ENCODE results near the gene TTC12. TPM values are rescaled to one million over a fixed set of nuclear protein-coding genes. Genes with fewer than 3 reads are reported as not detected.

TTC12 gene
- total RNA-seq, 1 donor, result 21.4 TPM

- Histone ChIP-seq H3K4me1 (ENCODE audit: insufficient read depth, low read length) (no peaks in the 10 kb centered on the region), H4K20me1 (ENCODE audit: insufficient read depth, low read length) (no peaks in the 10 kb centered on the region), H3K4me3 (ENCODE audit: insufficient read depth, low read length) (no peak overlapping the region), H2AFZ (ENCODE audit: low read length) (no peak overlapping the region), H3K79me2 (ENCODE audit: insufficient read depth, low read length) (no peaks in the 10 kb centered on the region), H3K27me3 (ENCODE audit: insufficient read depth, low read length) (no peaks in the 10 kb centered on the region), H3K9me3 (ENCODE audit: low read depth, low read length) (no peaks in the 10 kb centered on the region), H3K27ac (ENCODE audit: low read depth, low read length) (no peak overlapping the region), H3K4me2 (ENCODE audit: insufficient read depth, low read length) (no peak overlapping the region), H3K36me3 (ENCODE audit: insufficient read depth, low read length) (peaks cover 10% of the 10 kb centered on the region)
- TF ChIP-seq CTCF (IDR thresholded peaks at IDR 0.05; ENCODE audit: extremely low read depth, low read depth, low read length), result no peak
- DNase-seq (ENCODE audit: insufficient read length, low spot score, missing footprints), result no peak
These were observed 7.8 kb downstream of the TTC12 start for GRCh38 chr11:113322158-113322557.

GRCh38 chr11:113324250-113324649 lies 9.9 kb downstream of the TTC12 start:
- TF ChIP-seq CTCF (IDR thresholded peaks at IDR 0.05; ENCODE audit: extremely low read depth, low read depth, low read length), result no peak
- no peak overlapping the region for H3K4me2 ChIP-seq (ENCODE audit: insufficient read depth, low read length)
- H4K20me1 ChIP-seq (ENCODE audit: insufficient read depth, low read length), result no peaks in the 10 kb centered on the region
- no peak for DNase-seq (ENCODE audit: insufficient read length, low spot score, missing footprints)
- H3K4me1 ChIP-seq (ENCODE audit: insufficient read depth, low read length), result no peaks in the 10 kb centered on the region
- no peaks in the 10 kb centered on the region for H3K9me3 ChIP-seq (ENCODE audit: low read depth, low read length)
- no peaks in the 10 kb centered on the region for H3K79me2 ChIP-seq (ENCODE audit: insufficient read depth, low read length)
- H3K4me3 ChIP-seq (ENCODE audit: insufficient read depth, low read length), result no peak overlapping the region
- peaks cover 10% of the 10 kb centered on the region for H3K36me3 ChIP-seq (ENCODE audit: insufficient read depth, low read length)
- no peaks in the 10 kb centered on the region for H3K27me3 ChIP-seq (ENCODE audit: insufficient read depth, low read length)
- no peak overlapping the region for H2AFZ ChIP-seq (ENCODE audit: low read length)
- H3K27ac ChIP-seq (ENCODE audit: low read depth, low read length), result no peak overlapping the region

GRCh38 chr11:113329725-113330124 lies 15.3 kb downstream of the TTC12 start:
- Histone ChIP-seq H3K4me3 (ENCODE audit: insufficient read depth, low read length) (no peak overlapping the region), H2AFZ (ENCODE audit: low read length) (no peak overlapping the region), H3K9me3 (ENCODE audit: low read depth, low read length) (no peaks in the 10 kb centered on the region), H3K79me2 (ENCODE audit: insufficient read depth, low read length) (no peaks in the 10 kb centered on the region), H3K27ac (ENCODE audit: low read depth, low read length) (no peak overlapping the region), H3K36me3 (ENCODE audit: insufficient read depth, low read length) (peaks cover under 1% of the 10 kb centered on the region), H3K27me3 (ENCODE audit: insufficient read depth, low read length) (no peaks in the 10 kb centered on the region), H4K20me1 (ENCODE audit: insufficient read depth, low read length) (no peaks in the 10 kb centered on the region), H3K4me2 (ENCODE audit: insufficient read depth, low read length) (no peak overlapping the region), H3K4me1 (ENCODE audit: insufficient read depth, low read length) (no peaks in the 10 kb centered on the region)
- TF ChIP-seq CTCF (IDR thresholded peaks at IDR 0.05; ENCODE audit: extremely low read depth, low read depth, low read length), result no peak
- DNase-seq (ENCODE audit: insufficient read length, low spot score, missing footprints), result no peak

- no peaks in the 10 kb centered on the region for H3K79me2 ChIP-seq (ENCODE audit: insufficient read depth, low read length)
- peaks cover 3% of the 10 kb centered on the region for H3K36me3 ChIP-seq (ENCODE audit: insufficient read depth, low read length)
- no peaks in the 10 kb centered on the region for H3K4me1 ChIP-seq (ENCODE audit: insufficient read depth, low read length)
- no peak overlapping the region for H3K4me3 ChIP-seq (ENCODE audit: insufficient read depth, low read length)
- no peak overlapping the region for H2AFZ ChIP-seq (ENCODE audit: low read length)
- no peak for DNase-seq (ENCODE audit: insufficient read length, low spot score, missing footprints)
- H4K20me1 ChIP-seq (ENCODE audit: insufficient read depth, low read length), result no peaks in the 10 kb centered on the region
- no peak overlapping the region for H3K4me2 ChIP-seq (ENCODE audit: insufficient read depth, low read length)
- no peak for TF ChIP-seq CTCF (IDR thresholded peaks at IDR 0.05; ENCODE audit: extremely low read depth, low read depth, low read length)
- no peak overlapping the region for H3K27ac ChIP-seq (ENCODE audit: low read depth, low read length)
- H3K9me3 ChIP-seq (ENCODE audit: low read depth, low read length), result no peaks in the 10 kb centered on the region
- no peaks in the 10 kb centered on the region for H3K27me3 ChIP-seq (ENCODE audit: insufficient read depth, low read length)
These were observed 17.1 kb downstream of the TTC12 start for GRCh38 chr11:113331441-113331840.

Data from osteoblast (primary cell).